Psoas muscle (tissue), 8 donors: ENCODE results near the gene SORBS2. TPM values are rescaled to one million over a fixed set of nuclear protein-coding genes. Genes with fewer than 3 reads are reported as not detected.

Experiments
- ATAC-seq, 4 donors: fragments of 200-7000 bp; cut with Tn5 transposase; one replicate each; pipeline ENCODE4 v1.9.1; 2020; ENCODE audit warnings: moderate library complexity in 3 of 4, mild to moderate bottlenecking in 2 of 4
- DNase-seq, 2 donors: peaks; one replicate each; pipeline ENCODE4 v3.0.0-alpha.2; 2020
- H3K27ac ChIP-seq: fragments of 200-600 bp; one replicate; pipeline ENCODE4 v1.8.0; 2022
- H3K27me3 ChIP-seq, 3 donors: fragments of 200-600 bp in 1 of 3; one replicate each; pipeline versions ENCODE4 v1.6.1 to v1.8.0; 2013 to 2022; ENCODE audit warnings: low read length in 2 of 3, mild to moderate bottlenecking in 2 of 3, moderate library complexity in 1 of 3; ENCODE audit not compliant: insufficient read depth in 3 of 3
- H3K36me3 ChIP-seq, 2 donors: fragments of 200-600 bp in 1 of 2; one replicate each; pipeline versions ENCODE4 v1.6.1 to v1.8.0; 2013 to 2022; ENCODE audit warnings: low read depth in 1 of 2, mild to moderate bottlenecking in 1 of 2, moderate library complexity in 1 of 2; ENCODE audit not compliant: insufficient read depth in 1 of 2
- H3K4me1 ChIP-seq: fragments of 200-600 bp; one replicate; pipeline ENCODE4 v1.8.0; 2022
- H3K4me3 ChIP-seq: fragments of 200-600 bp; one replicate; pipeline ENCODE4 v1.8.0; 2022; ENCODE audit warnings: mild to moderate bottlenecking
- H3K9me3 ChIP-seq: fragments of 200-600 bp; one replicate; pipeline ENCODE4 v1.8.0; 2022
- CTCF ChIP-seq: fragments of 200-600 bp; IDR thresholded peaks from one replicate; pipeline ENCODE4 v1.8.0; 2022; ENCODE audit warnings: antibody characterized with exemption
- WGBS, 3 donors: extraction: QIAGEN DNeasy Blood & Tissue Kit; methylation state at CpG; one replicate each; pipeline versions ENCODE4 v1.1.6 to v1.1.7; 2013; 5-methylcytosine and 5-hydroxymethylcytosine counted together
- intact Hi-C, 2 donors: fragments of 100-400 bp; cut with DNase I; formaldehyde crosslinking; loops; one replicate each; pipeline versions ENCODE4 v1.11.0 to v1.14.2; 2022
- polyA plus RNA-seq, 3 donors: library from polyadenylated mRNA; stranded (reverse); fragments of 200-250 nt; gene quantifications; one replicate each; pipeline ENCODE4 v1.2.3, GENCODE V29; 2013
- total RNA-seq, 4 donors: library from RNA; stranded (reverse); fragmentation: NEBNext Ultra II Directional in 2 of 4; extraction: Animal tissue kit (Norgen Biotek cat#: 25700) in 2 of 4; gene quantifications; one replicate each; pipeline versions ENCODE4 v1.2.1 to v1.2.4, GENCODE V29; 2021 to 2023
- donor health status: healthy with polysubstance abuse.
- donor health status: DM: no; HTN: no; CAD: no; lungs with moderate emphysema.
- donor health status: Bipolar disorder and iron deficiency.
- donor health status: healthy.
- donor health status: DM: yes; HTN: yes; CAD: no.
- donor health status: DM: no; HTN: no; CAD: no.
- donor health status: DM: no; HTN: no; CAD: no.
- donor health status: DM: yes; HTN: yes; CAD: no.

The SORBS2 gene
- total and polyA plus RNA-seq, 7 donors: 2.5 to 30.4 (median 7.2) TPM

DNA sequence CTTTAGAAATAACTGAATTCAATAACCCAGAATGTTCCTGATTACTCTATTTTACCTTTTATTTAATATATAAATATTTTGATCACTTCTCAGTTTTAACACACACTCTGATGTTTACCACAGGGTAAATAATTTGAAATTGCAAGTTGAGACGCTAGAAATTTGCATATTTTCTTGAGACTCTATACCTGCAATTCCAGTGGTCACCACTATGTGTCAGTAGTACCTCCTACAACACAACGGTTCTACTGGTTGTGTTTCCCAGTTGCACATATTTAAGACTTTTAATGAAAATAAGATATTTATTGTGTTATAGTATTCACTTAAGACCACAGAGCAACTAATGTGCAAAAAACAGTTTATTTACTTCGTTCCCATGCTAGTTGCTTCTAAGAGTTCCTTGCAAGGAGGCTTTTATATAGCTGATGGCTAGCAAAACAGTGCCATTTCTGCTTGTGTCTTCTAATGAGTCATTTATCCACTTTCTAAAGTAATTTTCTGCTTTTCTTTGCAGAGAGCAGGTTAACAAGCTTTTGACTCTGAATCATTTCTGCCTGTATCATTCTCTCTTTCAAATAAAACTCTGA is 177.8 kb downstream of the SORBS2 start:
- Histone ChIP-seq H3K4me1 (no peaks in the 10 kb centered on the region), H3K4me3 (no peak overlapping the region), H3K36me3 (no peaks in the 10 kb centered on the region), H3K9me3 (peaks cover 11% of the 10 kb centered on the region), H3K27me3 (peaks cover 0 to 2% (median 0%) of the 10 kb centered on the region in 3 donors), H3K27ac (no peak overlapping the region)
- intact Hi-C loops: loop anchor here in 1 of 2 donors (2.0 kb wide), 1 partner anchor 387 kb away; no protein-coding TSS in a partner anchor
- DNase-seq: no peak
- 56 to 66% (median 58%) methylated on average over 3 of the region's 3 CpGs for WGBS, 3 donors
- peak; percentile 51 for TF ChIP-seq CTCF
- ATAC-seq: no peak

GRCh38 chr4:185626798-185627197 is 185.2 kb downstream of the SORBS2 start:
- Histone ChIP-seq H3K27me3 (no peaks in the 10 kb centered on the region), H3K27ac (no peak overlapping the region), H3K9me3 (no peaks in the 10 kb centered on the region), H3K4me3 (no peak overlapping the region), H3K4me1 (no peaks in the 10 kb centered on the region), H3K36me3 (no peaks in the 10 kb centered on the region)
- DNase-seq (no peak), ATAC-seq (no peak)
- 92 to 96% (median 92%) methylated on average over 9 of the region's 9 CpGs for WGBS, 3 donors
- TF ChIP-seq CTCF: no peak
- intact Hi-C loops: no loop called here

GRCh38 chr4:185625503-185625902 is 186.5 kb downstream of the SORBS2 start:
- no peak for TF ChIP-seq CTCF
- Histone ChIP-seq H3K27ac (no peak overlapping the region), H3K4me3 (no peak overlapping the region), H3K36me3 (no peaks in the 10 kb centered on the region), H3K4me1 (no peaks in the 10 kb centered on the region), H3K9me3 (no peaks in the 10 kb centered on the region), H3K27me3 (no peaks in the 10 kb centered on the region)
- DNase-seq (no peak), ATAC-seq (no peak)
- WGBS, 3 donors: 69 to 81% (median 78%) methylated on average over 2 of the region's 2 CpGs
- intact Hi-C loops: no loop called here

DNA sequence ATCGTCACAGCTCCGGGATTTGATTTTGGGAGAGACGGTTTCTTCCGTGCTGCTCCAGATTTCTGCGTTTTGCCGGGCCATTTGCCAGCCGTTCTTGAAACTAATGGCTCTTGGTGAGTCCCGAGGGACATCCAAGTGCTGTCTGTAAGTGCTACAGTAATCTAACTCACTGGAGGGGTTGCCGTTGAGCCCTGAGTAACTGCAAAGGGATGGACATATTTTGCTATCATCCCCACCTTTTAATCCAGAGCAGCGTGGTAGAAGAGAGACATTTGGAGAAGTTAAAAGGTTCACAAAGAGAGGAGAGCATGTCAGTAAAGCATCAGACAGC is 187.8 kb downstream of the SORBS2 start:
- 78 to 92% (median 83%) methylated on average over 10 of the region's 10 CpGs for WGBS, 3 donors
- DNase-seq (no peak), ATAC-seq (no peak)
- H3K36me3 ChIP-seq: no peaks in the 10 kb centered on the region
- no peak overlapping the region for H3K27ac ChIP-seq
- H3K27me3 ChIP-seq: no peaks in the 10 kb centered on the region
- H3K9me3 ChIP-seq: no peaks in the 10 kb centered on the region
- TF ChIP-seq CTCF: no peak
- no peak overlapping the region for H3K4me3 ChIP-seq
- intact Hi-C loops: no loop called here
- H3K4me1 ChIP-seq: no peaks in the 10 kb centered on the region
